HepG2 (cell line): ENCODE results near the gene TRAPPC5. TPM values are rescaled to one million over a fixed set of nuclear protein-coding genes. Genes with fewer than 3 reads are reported as not detected.

Source experiments
- ATAC-seq: fragments of 200-7000 bp; cut with Tn5 transposase; 3 replicates; pipeline ENCODE4 v1.9.1; 2020; ENCODE audit warnings: mild to moderate bottlenecking, moderate library complexity
- BruUV-seq: library from RNA; stranded (reverse); fragments of 400-500 nt; replicated peaks from 2 replicates; lab custom pipeline; 2021; lab: Mats Ljungman, UMichigan
- CTCF ChIA-PET: fragments of 300-600 bp; formaldehyde crosslinking; extraction: SDS; loops from one replicate; lab custom pipeline; 2021; ENCODE audit warnings: low total read pairs, inconsistent platforms, low intra/inter-chr PET ratio; lab: Yijun Ruan, JAX
- POLR2A ChIA-PET: fragments of 350-600 bp; sonication (Branson Sonifier 250); formaldehyde crosslinking; loops from one replicate; lab custom pipeline; 2020; ENCODE audit warnings: antibody characterized with exemption, inconsistent platforms; lab: Yijun Ruan, JAX
- DNase-seq: peaks from one replicate; pipeline ENCODE4 v3.0.0-alpha.2; 2015; ENCODE audit warnings: low spot score
- FAIRE-seq: peaks from 3 replicates; lab custom pipeline; 2011; peaks lifted over from hg19 to GRCh38; lab: Jason Lieb, UNC
- H2AFZ ChIP-seq: one replicate; pipeline ENCODE4 v1.6.1; 2011; ENCODE audit warnings: low read length, inconsistent platforms
- H3K27ac ChIP-seq: fragments of 300-600 bp; 3 replicates; pipeline ENCODE4 v1.8.0; 2011; ENCODE audit warnings: mixed run types, mild to moderate bottlenecking, mixed read lengths, low read length, inconsistent platforms; ENCODE audit not compliant: insufficient read depth; ENCODE audit errors: extremely low read length
- H3K27me3 ChIP-seq, 2 experiments: fragments of 200-600 bp in 1 of 2; 2 replicates in 1 of 2; 3 replicates in 1 of 2; pipeline versions ENCODE4 v1.6.0 to v1.8.0; 2011; ENCODE audit warnings: low read length in 2 of 2, mild to moderate bottlenecking in 2 of 2, moderate library complexity in 2 of 2, inconsistent platforms in 1 of 2; ENCODE audit not compliant: insufficient read depth in 2 of 2, control insufficient read depth in 1 of 2
- H3K36me3 ChIP-seq, 2 experiments: fragments of 200-600 bp in 1 of 2; replicated peaks in 1 of 2; 2 replicates in 1 of 2; 3 replicates in 1 of 2; pipeline versions ENCODE4 v1.5.1 to v1.8.0; 2011; ENCODE audit warnings: low read length in 2 of 2, inconsistent platforms in 1 of 2; ENCODE audit not compliant: insufficient read depth in 2 of 2, control insufficient read depth in 1 of 2
- H3K4me1 ChIP-seq: 2 replicates; pipeline ENCODE4 v1.5.1; 2012; ENCODE audit warnings: low read length, inconsistent platforms; ENCODE audit not compliant: insufficient read depth
- H3K4me2 ChIP-seq: 2 replicates; pipeline ENCODE4 v1.6.0; 2011; ENCODE audit warnings: low read depth, low read length, inconsistent platforms
- H3K4me3 ChIP-seq, 3 experiments: fragments of 200-600 bp in 1 of 3; sonication (generic), shearing (Covaris generic) in 1 of 3; replicated peaks in 1 of 3; 2 replicates each; pipeline ENCODE4 v1.5.1; 2011 to 2016; ENCODE audit warnings: low read length in 3 of 3, inconsistent platforms in 2 of 3, low read depth in 2 of 3, mild to moderate bottlenecking in 2 of 3, control low read depth in 1 of 3, mixed read lengths in 1 of 3; ENCODE audit not compliant: insufficient read depth in 1 of 3
- H3K79me2 ChIP-seq: one replicate; pipeline ENCODE4 v1.6.1; 2011; ENCODE audit warnings: low read length, inconsistent platforms; ENCODE audit not compliant: insufficient read depth
- H3K9ac ChIP-seq: 2 replicates; pipeline ENCODE4 v1.6.0; 2011; ENCODE audit warnings: mild to moderate bottlenecking, low read depth, low read length, inconsistent platforms; ENCODE audit not compliant: insufficient read depth
- H3K9me3 ChIP-seq: 2 replicates; pipeline ENCODE4 v1.5.1; 2012; ENCODE audit warnings: mild to moderate bottlenecking, low read length
- H4K20me1 ChIP-seq: 2 replicates; pipeline ENCODE4 v1.6.0; 2011; ENCODE audit warnings: inconsistent platforms, mild to moderate bottlenecking, low read length, moderate library complexity; ENCODE audit not compliant: insufficient read depth
- BORCS8-MEF2B ChIP-seq: sonication (generic); formaldehyde crosslinking; IDR thresholded peaks from 2 replicates; pipeline ENCODE4 v1.8.0; 2022; ENCODE audit warnings: mild to moderate bottlenecking, missing genetic modification reagents
- CAMTA2 ChIP-seq: sonication (generic); formaldehyde crosslinking; IDR thresholded peaks from 2 replicates; pipeline ENCODE4 v1.4.0; 2020; ENCODE audit warnings: mild to moderate bottlenecking, missing genetic modification reagents, borderline replicate concordance
- KDM5B ChIP-seq: sonication (generic); formaldehyde crosslinking; IDR thresholded peaks from 2 replicates; pipeline ENCODE4 v1.4.0; 2020; ENCODE audit warnings: missing genetic modification reagents, mild to moderate bottlenecking, borderline replicate concordance
- KLF16 ChIP-seq, 2 experiments: sonication (generic) in 1 of 2; formaldehyde crosslinking in 1 of 2; IDR thresholded peaks; 2 replicates each; pipeline versions ENCODE4 v1.6.1 to v1.8.0; 2016 to 2023; ENCODE audit warnings: missing genetic modification reagents in 2 of 2, missing compliant biosample characterization in 1 of 2
- WGBS: methylation state at CpG from one replicate; pipeline ENCODE4 v1.1.6; 2017; ENCODE audit warnings: low lambda C conversion rate; 5-methylcytosine and 5-hydroxymethylcytosine counted together
- in situ Hi-C: cut with HindIII; loops from 2 replicates; pipeline ENCODE4 v1.10.0; 2017; ENCODE audit warnings: low pct_unique_long_range_greater_than_20kb; ENCODE audit not compliant: extremely low pct_ligation_motif_present
- intact Hi-C: fragments of 100-400 bp; cut with micrococcal nuclease; formaldehyde crosslinking; loops from one replicate; pipeline ENCODE4 v1.10.0; 2022; ENCODE audit not compliant: unreplicated experiment
- polyA plus RNA-seq, 8 experiments: library from polyadenylated mRNA; depleted of rRNA in 3 of 8; stranded (reverse) in 7 of 8; unstranded in 1 of 8; fragments of >200 nt; fragmentation: Illumina TruSeq in 4 of 8; extraction: Trizol in 4 of 8; gene quantifications; 2 replicates each; pipeline versions ENCODE4 v1.2.1 to v1.2.3, GENCODE V29; 2011 to 2016; ENCODE audit warnings: low read depth in 4 of 8, missing spikeins in 1 of 8, mixed read lengths in 1 of 8; ENCODE audit not compliant: insufficient read depth in 1 of 8
- total RNA-seq, 5 experiments: library from RNA; depleted of rRNA; stranded (reverse); fragments of >200 nt; fragmentation: Illumina TruSeq; extraction: Trizol; gene quantifications; 2 replicates each; pipeline ENCODE4 v1.2.3, GENCODE V29; 2016; ENCODE audit warnings: low read depth in 1 of 5
- TF ChIP-seq, protein P1 (sequence below): sonication (generic); formaldehyde crosslinking; IDR thresholded peaks from 2 replicates; pipeline ENCODE4 v1.4.0; 2020; ENCODE audit warnings: mild to moderate bottlenecking, missing genetic modification reagents

The TRAPPC5 gene
- total and polyA plus RNA-seq, 2 of the 13 experiments (the other 11 are each of a cell fraction or from before 2014, with no cell fraction given), result 38.5 to 78.7 TPM

- TF ChIP-seq CAMTA2 (no peak), KLF16 (CRISPR knock-in tag; IDR thresholded peaks at IDR 0.05) (no peak)
Measured at GRCh38 chr19:7710616-7711015, 30.0 kb downstream of the TRAPPC5 start (continued).

DNA sequence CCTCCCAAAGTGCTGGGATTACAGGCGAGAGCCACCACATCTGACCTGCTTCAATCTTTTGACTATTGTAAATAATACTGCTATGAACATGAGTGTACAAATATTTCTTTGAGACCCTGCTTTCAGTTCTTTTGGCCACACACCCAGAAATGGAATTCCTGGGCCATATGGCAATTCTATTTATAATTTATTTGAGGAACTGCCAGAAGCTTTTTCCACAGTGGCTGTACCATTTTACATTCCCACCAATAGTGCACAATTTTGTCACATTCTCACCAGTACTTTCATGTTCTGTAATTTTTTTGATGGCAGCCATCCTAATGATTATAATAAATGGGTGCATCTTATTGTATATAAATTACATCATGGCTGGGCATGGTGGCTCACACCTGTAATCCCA lies 35.0 kb downstream of the TRAPPC5 start:
- Histone ChIP-seq H3K4me1 (no peaks in the 10 kb centered on the region), H3K79me2 (no peaks in the 10 kb centered on the region), H3K9ac (no peak overlapping the region), H3K36me3 (no peaks in the 10 kb centered on the region), H3K4me3 (no peak overlapping the region), H4K20me1 (no peaks in the 10 kb centered on the region), H3K9me3 (no peaks in the 10 kb centered on the region), H3K4me2 (no peak overlapping the region), H3K27me3 (no peaks in the 10 kb centered on the region; a peak in 1 of 5 replicates), H2AFZ (no peak overlapping the region), H3K27ac (no peak overlapping the region)
- intact Hi-C loops (no loop called here), in situ Hi-C loops (no loop called here)
- no peak for TF ChIP-seq BORCS8-MEF2B (CRISPR knock-in tag)
- TF ChIP-seq KDM5B (CRISPR knock-in tag), result no peak
- TF ChIP-seq, protein P1, sequence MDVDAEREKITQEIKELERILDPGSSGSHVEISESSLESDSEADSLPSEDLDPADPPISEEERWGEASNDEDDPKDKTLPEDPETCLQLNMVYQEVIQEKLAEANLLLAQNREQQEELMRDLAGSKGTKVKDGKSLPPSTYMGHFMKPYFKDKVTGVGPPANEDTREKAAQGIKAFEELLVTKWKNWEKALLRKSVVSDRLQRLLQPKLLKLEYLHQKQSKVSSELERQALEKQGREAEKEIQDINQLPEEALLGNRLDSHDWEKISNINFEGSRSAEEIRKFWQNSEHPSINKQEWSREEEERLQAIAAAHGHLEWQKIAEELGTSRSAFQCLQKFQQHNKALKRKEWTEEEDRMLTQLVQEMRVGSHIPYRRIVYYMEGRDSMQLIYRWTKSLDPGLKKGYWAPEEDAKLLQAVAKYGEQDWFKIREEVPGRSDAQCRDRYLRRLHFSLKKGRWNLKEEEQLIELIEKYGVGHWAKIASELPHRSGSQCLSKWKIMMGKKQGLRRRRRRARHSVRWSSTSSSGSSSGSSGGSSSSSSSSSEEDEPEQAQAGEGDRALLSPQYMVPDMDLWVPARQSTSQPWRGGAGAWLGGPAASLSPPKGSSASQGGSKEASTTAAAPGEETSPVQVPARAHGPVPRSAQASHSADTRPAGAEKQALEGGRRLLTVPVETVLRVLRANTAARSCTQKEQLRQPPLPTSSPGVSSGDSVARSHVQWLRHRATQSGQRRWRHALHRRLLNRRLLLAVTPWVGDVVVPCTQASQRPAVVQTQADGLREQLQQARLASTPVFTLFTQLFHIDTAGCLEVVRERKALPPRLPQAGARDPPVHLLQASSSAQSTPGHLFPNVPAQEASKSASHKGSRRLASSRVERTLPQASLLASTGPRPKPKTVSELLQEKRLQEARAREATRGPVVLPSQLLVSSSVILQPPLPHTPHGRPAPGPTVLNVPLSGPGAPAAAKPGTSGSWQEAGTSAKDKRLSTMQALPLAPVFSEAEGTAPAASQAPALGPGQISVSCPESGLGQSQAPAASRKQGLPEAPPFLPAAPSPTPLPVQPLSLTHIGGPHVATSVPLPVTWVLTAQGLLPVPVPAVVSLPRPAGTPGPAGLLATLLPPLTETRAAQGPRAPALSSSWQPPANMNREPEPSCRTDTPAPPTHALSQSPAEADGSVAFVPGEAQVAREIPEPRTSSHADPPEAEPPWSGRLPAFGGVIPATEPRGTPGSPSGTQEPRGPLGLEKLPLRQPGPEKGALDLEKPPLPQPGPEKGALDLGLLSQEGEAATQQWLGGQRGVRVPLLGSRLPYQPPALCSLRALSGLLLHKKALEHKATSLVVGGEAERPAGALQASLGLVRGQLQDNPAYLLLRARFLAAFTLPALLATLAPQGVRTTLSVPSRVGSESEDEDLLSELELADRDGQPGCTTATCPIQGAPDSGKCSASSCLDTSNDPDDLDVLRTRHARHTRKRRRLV, result no peak
- POLR2A ChIA-PET, result no interaction called here
- DNase-seq (no peak), FAIRE-seq (no peak), ATAC-seq (no peak)
- CTCF ChIA-PET, result no interaction called here
- 33% methylated on average over 1 of the region's 1 CpG for WGBS
- BruUV-seq, result no TSS peak
